Brain microvascular endothelial cell (primary cell): ENCODE measurements around the gene ADGRB3.

ENCODE experiments used
- DNase-seq: peaks from one replicate; pipeline ENCODE4 v3.0.0-alpha.2; 2020
- H3K27ac ChIP-seq: fragments of 250-450 bp; sonication (Bioruptor Pico); 2 replicates; pipeline ENCODE4 v1.5.1; 2020; ENCODE audit warnings: mild to moderate bottlenecking, moderate library complexity
- H3K27me3 ChIP-seq: fragments of 250-450 bp; sonication (Bioruptor Pico); replicated peaks from 2 replicates; pipeline ENCODE4 v1.5.1; 2020; ENCODE audit warnings: mild to moderate bottlenecking
- H3K36me3 ChIP-seq: fragments of 250-450 bp; sonication (Bioruptor Pico); replicated peaks from 2 replicates; pipeline ENCODE4 v1.5.1; 2020; ENCODE audit warnings: mild to moderate bottlenecking
- H3K4me3 ChIP-seq: 2 replicates; pipeline ENCODE4 v1.5.1; 2011; ENCODE audit warnings: low read depth, mild to moderate bottlenecking, control low read depth, low read length, moderate library complexity
- CTCF ChIP-seq: IDR thresholded peaks from 2 replicates; pipeline ENCODE4 v1.5.1; 2011; ENCODE audit warnings: low read depth, mild to moderate bottlenecking, moderate library complexity, low read length, control low read depth, inconsistent platforms; ENCODE audit errors: missing control alignments
- in situ Hi-C: cut with HindIII; loops from 2 replicates; pipeline ENCODE4 v1.10.0; 2017; ENCODE audit warnings: low sequenced_read_pairs, low pct_ligation_motif_present

The ADGRB3 gene

GRCh38 chr6:69026715-69027114, 391.6 kb downstream of the ADGRB3 start:
- in situ Hi-C loops, result no loop called here

GRCh38 chr6:69027861-69028260, 392.8 kb downstream of the ADGRB3 start:
- TF ChIP-seq CTCF, result no peak
- in situ Hi-C loops, result no loop called here
- no peaks in the 10 kb centered on the region for H3K36me3 ChIP-seq
- no peak overlapping the region for H3K27ac ChIP-seq
- no peak for DNase-seq
- H3K27me3 ChIP-seq, result no peaks in the 10 kb centered on the region
- H3K4me3 ChIP-seq, result no peak overlapping the region

More at GRCh38 chr6:69026715-69027114, 391.6 kb downstream of the ADGRB3 start:
- Histone ChIP-seq H3K27me3 (no peaks in the 10 kb centered on the region), H3K36me3 (no peaks in the 10 kb centered on the region), H3K4me3 (no peak overlapping the region), H3K27ac (peak overlapping the region; percentile 1)
- no peak for TF ChIP-seq CTCF
- DNase-seq, result no peak

GRCh38 chr6:69038841-69039240, 403.8 kb downstream of the ADGRB3 start:
- Histone ChIP-seq H3K27ac (no peak overlapping the region), H3K36me3 (no peaks in the 10 kb centered on the region), H3K27me3 (no peaks in the 10 kb centered on the region), H3K4me3 (no peak overlapping the region)
- no peak for DNase-seq
- no peak for TF ChIP-seq CTCF
- in situ Hi-C loops, result no loop called here

- Histone ChIP-seq H3K36me3 (no peaks in the 10 kb centered on the region), H3K4me3 (no peak overlapping the region), H3K27me3 (no peaks in the 10 kb centered on the region), H3K27ac (no peak overlapping the region)
- DNase-seq, result no peak
- no peak for TF ChIP-seq CTCF
- in situ Hi-C loops, result no loop called here
These were observed 407.2 kb downstream of the ADGRB3 start for GRCh38 chr6:69042297-69042696.

GRCh38 chr6:69044534-69044933, 409.5 kb downstream of the ADGRB3 start:
- no peak overlapping the region for H3K4me3 ChIP-seq
- DNase-seq, result no peak
- H3K36me3 ChIP-seq, result no peaks in the 10 kb centered on the region
- no peaks in the 10 kb centered on the region for H3K27me3 ChIP-seq
- H3K27ac ChIP-seq, result no peak overlapping the region
- in situ Hi-C loops, result no loop called here
- TF ChIP-seq CTCF, result no peak

GRCh38 chr6:69059413-69059812, 424.3 kb downstream of the ADGRB3 start:
- TF ChIP-seq CTCF, result no peak
- Histone ChIP-seq H3K36me3 (no peaks in the 10 kb centered on the region), H3K4me3 (no peak overlapping the region), H3K27me3 (no peaks in the 10 kb centered on the region), H3K27ac (no peak overlapping the region)
- in situ Hi-C loops, result no loop called here
- no peak for DNase-seq
